WTC11 (cell line): ENCODE measurements around the gene FRMD4A. TPM values are rescaled to one million over a fixed set of nuclear protein-coding genes. Genes with fewer than 3 reads are reported as not detected.

ENCODE experiments used
- ATAC-seq: fragments of 200-7000 bp; cut with Tn5 transposase; 2 replicates; pipeline ENCODE4 v1.10.0; 2021; ENCODE audit warnings: mild to moderate bottlenecking, moderate library complexity
- CTCF ChIA-PET: fragments of 300-600 bp; sonication (Branson Sonifier 250); formaldehyde crosslinking; loops from one replicate; lab custom pipeline; 2021; ENCODE audit warnings: antibody characterized with exemption; lab: Charles Lee
- POLR2A ChIA-PET: fragments of 350-600 bp; sonication (Branson Sonifier 250); formaldehyde crosslinking; loops from one replicate; lab custom pipeline; 2021; ENCODE audit warnings: antibody characterized with exemption; lab: Charles Lee
- DNase-seq: peaks from one replicate; pipeline ENCODE4 v3.0.0; 2021; ENCODE audit warnings: low spot score
- H3K27ac Mint-ChIP-seq: 2 replicates; pipeline ENCODE4 v1.8.0; 2021; ENCODE audit warnings: mixed read lengths
- H3K27me3 Mint-ChIP-seq: 2 replicates; pipeline ENCODE4 v1.8.0; 2021; ENCODE audit warnings: low read depth, mild to moderate bottlenecking, moderate library complexity, mixed read lengths
- H3K36me3 Mint-ChIP-seq: 2 replicates; pipeline ENCODE4 v1.8.0; 2021; ENCODE audit warnings: mixed read lengths
- H3K4me1 Mint-ChIP-seq: 2 replicates; pipeline ENCODE4 v1.8.0; 2022; ENCODE audit warnings: mixed read lengths
- H3K4me3 Mint-ChIP-seq: 2 replicates; pipeline ENCODE4 v1.8.0; 2021; ENCODE audit warnings: mild to moderate bottlenecking, moderate library complexity, mixed read lengths
- H3K9me3 Mint-ChIP-seq: 2 replicates; pipeline ENCODE4 v1.8.0; 2021; ENCODE audit warnings: mixed read lengths
- ATF1 ChIP-seq: sonication (generic); formaldehyde crosslinking; IDR thresholded peaks from 2 replicates; pipeline ENCODE4 v1.8.1; 2023; ENCODE audit warnings: mild to moderate bottlenecking, moderate library complexity, missing genetic modification reagents
- ELF4 ChIP-seq: sonication (generic); formaldehyde crosslinking; IDR thresholded peaks from 2 replicates; pipeline ENCODE4 v1.8.1; 2022; ENCODE audit warnings: low read depth, mild to moderate bottlenecking, moderate library complexity, missing genetic modification reagents
- EMX1 ChIP-seq: fragments of 250-450 bp; sonication (Bioruptor Pico); IDR thresholded peaks from 2 replicates; pipeline ENCODE4 v1.8.0; 2021; ENCODE audit warnings: mild to moderate bottlenecking
- ESRRA ChIP-seq: sonication (generic); formaldehyde crosslinking; IDR thresholded peaks from 2 replicates; pipeline ENCODE4 v1.8.1; 2022; ENCODE audit warnings: mild to moderate bottlenecking, missing genetic modification reagents, borderline replicate concordance
- ETV6 ChIP-seq: sonication (generic); formaldehyde crosslinking; IDR thresholded peaks from 2 replicates; pipeline ENCODE4 v1.8.1; 2022; ENCODE audit warnings: mild to moderate bottlenecking, missing genetic modification reagents
- FOXJ3 ChIP-seq: sonication (generic); formaldehyde crosslinking; IDR thresholded peaks from 2 replicates; pipeline ENCODE4 v1.9.0; 2021; ENCODE audit warnings: missing genetic modification reagents, mild to moderate bottlenecking, borderline replicate concordance
- GRHL2 ChIP-seq: fragments of 250-450 bp; sonication (Bioruptor Pico); IDR thresholded peaks from 2 replicates; pipeline ENCODE4 v1.8.0; 2022; ENCODE audit warnings: mild to moderate bottlenecking, moderate library complexity; ENCODE audit not compliant: insufficient replicate concordance, severe bottlenecking
- JAZF1 ChIP-seq: fragments of 250-450 bp; sonication (Bioruptor Pico); IDR thresholded peaks from 2 replicates; pipeline ENCODE4 v1.9.0; 2021; ENCODE audit warnings: moderate library complexity, mild to moderate bottlenecking, inconsistent platforms
- NR2C2 ChIP-seq: sonication (generic); formaldehyde crosslinking; IDR thresholded peaks from 2 replicates; pipeline ENCODE4 v1.8.0; 2022; ENCODE audit warnings: mild to moderate bottlenecking, missing genetic modification reagents
- SMAD4 ChIP-seq: sonication (generic); formaldehyde crosslinking; IDR thresholded peaks from 2 replicates; pipeline ENCODE4 v1.8.0; 2022; ENCODE audit warnings: mild to moderate bottlenecking, missing genetic modification reagents
- TEAD4 ChIP-seq: sonication (generic); formaldehyde crosslinking; IDR thresholded peaks from 2 replicates; pipeline ENCODE4 v1.8.0; 2022; ENCODE audit warnings: mild to moderate bottlenecking, missing genetic modification reagents
- ZNF512 ChIP-seq: sonication (generic); formaldehyde crosslinking; IDR thresholded peaks from 2 replicates; pipeline ENCODE4 v1.8.1; 2022; ENCODE audit warnings: missing genetic modification reagents, borderline replicate concordance
- total RNA-seq: library from RNA; stranded (reverse); gene quantifications from 3 replicates; pipeline ENCODE4 v1.2.3, GENCODE V29; 2021
- TF ChIP-seq, protein P1 (sequence below): sonication (generic); formaldehyde crosslinking; IDR thresholded peaks from 2 replicates; pipeline ENCODE4 v1.8.0; 2022; ENCODE audit warnings: mild to moderate bottlenecking, missing genetic modification reagents
- TF ChIP-seq, protein P2 (sequence below): fragments of 250-450 bp; sonication (Bioruptor Pico); IDR thresholded peaks from 2 replicates; pipeline ENCODE4 v1.9.0; 2021; ENCODE audit warnings: moderate library complexity, mild to moderate bottlenecking, inconsistent platforms, borderline replicate concordance
- TF ChIP-seq, protein P3 (sequence below): sonication (generic); formaldehyde crosslinking; IDR thresholded peaks from 2 replicates; pipeline ENCODE4 v1.8.1; 2023; ENCODE audit warnings: mild to moderate bottlenecking, missing genetic modification reagents
- TF ChIP-seq, protein P4 (sequence below): fragments of 250-450 bp; sonication (Bioruptor Pico); IDR thresholded peaks from 2 replicates; pipeline ENCODE4 v1.9.0; 2021; ENCODE audit warnings: mild to moderate bottlenecking
- TF ChIP-seq, protein P5 (sequence below): fragments of 250-450 bp; sonication (Bioruptor Pico); IDR thresholded peaks from 2 replicates; pipeline ENCODE4 v2.1.2; 2022; ENCODE audit warnings: mild to moderate bottlenecking, moderate library complexity
- TF ChIP-seq, protein P6 (sequence below): sonication (generic); formaldehyde crosslinking; IDR thresholded peaks from 2 replicates; pipeline ENCODE4 v1.8.0; 2022; ENCODE audit warnings: missing genetic modification reagents
- TF ChIP-seq, protein P7 (sequence below): fragments of 250-450 bp; sonication (Bioruptor Pico); IDR thresholded peaks from 2 replicates; pipeline ENCODE4 v1.8.0; 2021; ENCODE audit warnings: mild to moderate bottlenecking

Gene FRMD4A
- total RNA-seq, 1 experiment from 2014 or later: 35.5 TPM

- Mint-ChIP-seq H3K27ac (no peak overlapping the region), H3K36me3 (no peaks in the 10 kb centered on the region), H3K4me1 (peaks cover 6% of the 10 kb centered on the region), H3K27me3 (no peaks in the 10 kb centered on the region), H3K9me3 (peaks cover 8% of the 10 kb centered on the region), H3K4me3 (no peak overlapping the region)
- DNase-seq: no peak
- no peak for ATAC-seq
- POLR2A ChIA-PET: no interaction called here
- no peak for TF ChIP-seq JAZF1 (CRISPR knock-in tag)
- TF ChIP-seq, protein P1, sequence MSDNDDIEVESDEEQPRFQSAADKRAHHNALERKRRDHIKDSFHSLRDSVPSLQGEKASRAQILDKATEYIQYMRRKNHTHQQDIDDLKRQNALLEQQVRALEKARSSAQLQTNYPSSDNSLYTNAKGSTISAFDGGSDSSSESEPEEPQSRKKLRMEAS (CRISPR knock-in tag): no peak
- CTCF ChIA-PET: interaction anchor here (0.9 kb wide), 1 partner anchor 111 kb away, joined by 3 read pairs; no protein-coding TSS in a partner anchor
Observed at GRCh38 chr10:14366760-14367159, 36.0 kb upstream of the FRMD4A start.

DNA sequence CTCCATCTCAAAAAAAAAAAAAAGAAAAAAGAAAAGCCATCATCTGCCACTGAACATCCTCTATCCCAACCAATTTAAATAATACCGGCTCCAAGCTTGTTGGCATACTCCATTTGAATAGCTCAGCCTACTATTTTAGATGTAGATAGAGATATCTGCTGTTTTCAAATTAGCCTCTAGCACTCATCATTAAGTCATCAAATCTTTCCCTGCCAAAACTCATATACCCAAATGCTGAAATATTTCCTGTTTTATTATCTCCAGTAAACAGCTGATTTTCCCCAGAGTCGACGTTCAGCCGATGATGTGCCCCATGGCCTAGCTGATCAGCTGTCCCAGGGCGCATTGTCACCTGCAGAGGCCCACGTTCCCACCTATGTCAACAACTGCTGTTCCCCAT is 34.5 kb upstream of the FRMD4A start:
- ATAC-seq (no peak), DNase-seq (no peak)
- ChIA-PET POLR2A (no interaction called here), CTCF (no interaction called here)
- H3K9me3 Mint-ChIP-seq: peaks cover 5% of the 10 kb centered on the region
- TF ChIP-seq SMAD4 (CRISPR knock-in tag) (no peak), EMX1 (CRISPR knock-in tag) (no peak), ZNF512 (CRISPR knock-in tag) (no peak)
- TF ChIP-seq, protein P2, sequence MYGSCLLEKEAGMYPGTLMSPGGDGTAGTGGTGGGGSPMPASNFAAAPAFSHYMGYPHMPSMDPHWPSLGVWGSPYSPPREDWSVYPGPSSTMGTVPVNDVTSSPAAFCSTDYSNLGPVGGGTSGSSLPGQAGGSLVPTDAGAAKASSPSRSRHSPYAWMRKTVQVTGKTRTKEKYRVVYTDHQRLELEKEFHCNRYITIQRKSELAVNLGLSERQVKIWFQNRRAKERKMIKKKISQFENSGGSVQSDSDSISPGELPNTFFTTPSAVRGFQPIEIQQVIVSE (CRISPR knock-in tag): no peak
- TF ChIP-seq, protein P3, sequence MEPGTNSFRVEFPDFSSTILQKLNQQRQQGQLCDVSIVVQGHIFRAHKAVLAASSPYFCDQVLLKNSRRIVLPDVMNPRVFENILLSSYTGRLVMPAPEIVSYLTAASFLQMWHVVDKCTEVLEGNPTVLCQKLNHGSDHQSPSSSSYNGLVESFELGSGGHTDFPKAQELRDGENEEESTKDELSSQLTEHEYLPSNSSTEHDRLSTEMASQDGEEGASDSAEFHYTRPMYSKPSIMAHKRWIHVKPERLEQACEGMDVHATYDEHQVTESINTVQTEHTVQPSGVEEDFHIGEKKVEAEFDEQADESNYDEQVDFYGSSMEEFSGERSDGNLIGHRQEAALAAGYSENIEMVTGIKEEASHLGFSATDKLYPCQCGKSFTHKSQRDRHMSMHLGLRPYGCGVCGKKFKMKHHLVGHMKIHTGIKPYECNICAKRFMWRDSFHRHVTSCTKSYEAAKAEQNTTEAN: no peak
- TF ChIP-seq, protein P4, sequence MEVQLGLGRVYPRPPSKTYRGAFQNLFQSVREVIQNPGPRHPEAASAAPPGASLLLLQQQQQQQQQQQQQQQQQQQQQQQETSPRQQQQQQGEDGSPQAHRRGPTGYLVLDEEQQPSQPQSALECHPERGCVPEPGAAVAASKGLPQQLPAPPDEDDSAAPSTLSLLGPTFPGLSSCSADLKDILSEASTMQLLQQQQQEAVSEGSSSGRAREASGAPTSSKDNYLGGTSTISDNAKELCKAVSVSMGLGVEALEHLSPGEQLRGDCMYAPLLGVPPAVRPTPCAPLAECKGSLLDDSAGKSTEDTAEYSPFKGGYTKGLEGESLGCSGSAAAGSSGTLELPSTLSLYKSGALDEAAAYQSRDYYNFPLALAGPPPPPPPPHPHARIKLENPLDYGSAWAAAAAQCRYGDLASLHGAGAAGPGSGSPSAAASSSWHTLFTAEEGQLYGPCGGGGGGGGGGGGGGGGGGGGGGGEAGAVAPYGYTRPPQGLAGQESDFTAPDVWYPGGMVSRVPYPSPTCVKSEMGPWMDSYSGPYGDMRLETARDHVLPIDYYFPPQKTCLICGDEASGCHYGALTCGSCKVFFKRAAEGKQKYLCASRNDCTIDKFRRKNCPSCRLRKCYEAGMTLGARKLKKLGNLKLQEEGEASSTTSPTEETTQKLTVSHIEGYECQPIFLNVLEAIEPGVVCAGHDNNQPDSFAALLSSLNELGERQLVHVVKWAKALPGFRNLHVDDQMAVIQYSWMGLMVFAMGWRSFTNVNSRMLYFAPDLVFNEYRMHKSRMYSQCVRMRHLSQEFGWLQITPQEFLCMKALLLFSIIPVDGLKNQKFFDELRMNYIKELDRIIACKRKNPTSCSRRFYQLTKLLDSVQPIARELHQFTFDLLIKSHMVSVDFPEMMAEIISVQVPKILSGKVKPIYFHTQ (CRISPR knock-in tag): no peak
- H3K36me3 Mint-ChIP-seq: no peaks in the 10 kb centered on the region
- no peaks in the 10 kb centered on the region for H3K27me3 Mint-ChIP-seq
- H3K4me3 Mint-ChIP-seq: no peak overlapping the region
- H3K27ac Mint-ChIP-seq: no peak overlapping the region
- H3K4me1 Mint-ChIP-seq: peaks cover 6% of the 10 kb centered on the region

- H3K36me3 Mint-ChIP-seq: no peaks in the 10 kb centered on the region
- POLR2A ChIA-PET: no interaction called here
- H3K27me3 Mint-ChIP-seq: no peaks in the 10 kb centered on the region
- H3K4me1 Mint-ChIP-seq: no peaks in the 10 kb centered on the region
- CTCF ChIA-PET: interaction anchor here (0.5 kb wide), 1 partner anchor 31 kb away, joined by 3 read pairs; the partner anchor contains the start of gene FRMD4A
- DNase-seq (no peak), ATAC-seq (no peak)
- no peak overlapping the region for H3K4me3 Mint-ChIP-seq
- no peak overlapping the region for H3K27ac Mint-ChIP-seq
- H3K9me3 Mint-ChIP-seq: no peaks in the 10 kb centered on the region
- TF ChIP-seq ELF4 (CRISPR knock-in tag): no peak
- no peak for TF ChIP-seq TEAD4 (CRISPR knock-in tag)
- no peak for TF ChIP-seq ATF1 (CRISPR knock-in tag)
- TF ChIP-seq GRHL2 (CRISPR knock-in tag): no peak
- no peak for TF ChIP-seq NR2C2 (CRISPR knock-in tag)
- no peak for TF ChIP-seq FOXJ3 (CRISPR knock-in tag)
- no peak for TF ChIP-seq ETV6 (CRISPR knock-in tag)
- TF ChIP-seq, protein P5, sequence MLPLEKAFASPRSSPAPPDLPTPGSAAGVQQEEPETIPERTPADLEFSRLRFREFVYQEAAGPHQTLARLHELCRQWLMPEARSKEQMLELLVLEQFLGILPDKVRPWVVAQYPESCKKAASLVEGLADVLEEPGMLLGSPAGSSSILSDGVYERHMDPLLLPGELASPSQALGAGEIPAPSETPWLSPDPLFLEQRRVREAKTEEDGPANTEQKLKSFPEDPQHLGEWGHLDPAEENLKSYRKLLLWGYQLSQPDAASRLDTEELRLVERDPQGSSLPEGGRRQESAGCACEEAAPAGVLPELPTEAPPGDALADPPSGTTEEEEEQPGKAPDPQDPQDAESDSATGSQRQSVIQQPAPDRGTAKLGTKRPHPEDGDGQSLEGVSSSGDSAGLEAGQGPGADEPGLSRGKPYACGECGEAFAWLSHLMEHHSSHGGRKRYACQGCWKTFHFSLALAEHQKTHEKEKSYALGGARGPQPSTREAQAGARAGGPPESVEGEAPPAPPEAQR (CRISPR knock-in tag): no peak
- TF ChIP-seq, protein P6, sequence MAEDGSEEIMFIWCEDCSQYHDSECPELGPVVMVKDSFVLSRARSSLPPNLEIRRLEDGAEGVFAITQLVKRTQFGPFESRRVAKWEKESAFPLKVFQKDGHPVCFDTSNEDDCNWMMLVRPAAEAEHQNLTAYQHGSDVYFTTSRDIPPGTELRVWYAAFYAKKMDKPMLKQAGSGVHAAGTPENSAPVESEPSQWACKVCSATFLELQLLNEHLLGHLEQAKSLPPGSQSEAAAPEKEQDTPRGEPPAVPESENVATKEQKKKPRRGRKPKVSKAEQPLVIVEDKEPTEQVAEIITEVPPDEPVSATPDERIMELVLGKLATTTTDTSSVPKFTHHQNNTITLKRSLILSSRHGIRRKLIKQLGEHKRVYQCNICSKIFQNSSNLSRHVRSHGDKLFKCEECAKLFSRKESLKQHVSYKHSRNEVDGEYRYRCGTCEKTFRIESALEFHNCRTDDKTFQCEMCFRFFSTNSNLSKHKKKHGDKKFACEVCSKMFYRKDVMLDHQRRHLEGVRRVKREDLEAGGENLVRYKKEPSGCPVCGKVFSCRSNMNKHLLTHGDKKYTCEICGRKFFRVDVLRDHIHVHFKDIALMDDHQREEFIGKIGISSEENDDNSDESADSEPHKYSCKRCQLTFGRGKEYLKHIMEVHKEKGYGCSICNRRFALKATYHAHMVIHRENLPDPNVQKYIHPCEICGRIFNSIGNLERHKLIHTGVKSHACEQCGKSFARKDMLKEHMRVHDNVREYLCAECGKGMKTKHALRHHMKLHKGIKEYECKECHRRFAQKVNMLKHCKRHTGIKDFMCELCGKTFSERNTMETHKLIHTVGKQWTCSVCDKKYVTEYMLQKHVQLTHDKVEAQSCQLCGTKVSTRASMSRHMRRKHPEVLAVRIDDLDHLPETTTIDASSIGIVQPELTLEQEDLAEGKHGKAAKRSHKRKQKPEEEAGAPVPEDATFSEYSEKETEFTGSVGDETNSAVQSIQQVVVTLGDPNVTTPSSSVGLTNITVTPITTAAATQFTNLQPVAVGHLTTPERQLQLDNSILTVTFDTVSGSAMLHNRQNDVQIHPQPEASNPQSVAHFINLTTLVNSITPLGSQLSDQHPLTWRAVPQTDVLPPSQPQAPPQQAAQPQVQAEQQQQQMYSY (CRISPR knock-in tag): no peak
- TF ChIP-seq ESRRA (CRISPR knock-in tag): no peak
- TF ChIP-seq EMX1 (CRISPR knock-in tag): no peak
- TF ChIP-seq, protein P7, sequence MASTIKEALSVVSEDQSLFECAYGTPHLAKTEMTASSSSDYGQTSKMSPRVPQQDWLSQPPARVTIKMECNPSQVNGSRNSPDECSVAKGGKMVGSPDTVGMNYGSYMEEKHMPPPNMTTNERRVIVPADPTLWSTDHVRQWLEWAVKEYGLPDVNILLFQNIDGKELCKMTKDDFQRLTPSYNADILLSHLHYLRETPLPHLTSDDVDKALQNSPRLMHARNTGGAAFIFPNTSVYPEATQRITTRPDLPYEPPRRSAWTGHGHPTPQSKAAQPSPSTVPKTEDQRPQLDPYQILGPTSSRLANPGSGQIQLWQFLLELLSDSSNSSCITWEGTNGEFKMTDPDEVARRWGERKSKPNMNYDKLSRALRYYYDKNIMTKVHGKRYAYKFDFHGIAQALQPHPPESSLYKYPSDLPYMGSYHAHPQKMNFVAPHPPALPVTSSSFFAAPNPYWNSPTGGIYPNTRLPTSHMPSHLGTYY (CRISPR knock-in tag): no peak
Observed at GRCh38 chr10:14362104-14362503, 31.4 kb upstream of the FRMD4A start.
